Hypothalamus (tissue), 51 donors: ENCODE measurements around the gene TRIM48.
"Not testable (repeated sequence)": the region's sequence is repeated elsewhere in the genome, so short reads cannot be mapped to it uniquely, and the experiment has no call there.

Source experiments
- DNase-seq, 51 donors: peaks; one replicate each; lab custom pipeline; 2025; lab: John Stamatoyannopoulos, UW

Gene TRIM48

DNA sequence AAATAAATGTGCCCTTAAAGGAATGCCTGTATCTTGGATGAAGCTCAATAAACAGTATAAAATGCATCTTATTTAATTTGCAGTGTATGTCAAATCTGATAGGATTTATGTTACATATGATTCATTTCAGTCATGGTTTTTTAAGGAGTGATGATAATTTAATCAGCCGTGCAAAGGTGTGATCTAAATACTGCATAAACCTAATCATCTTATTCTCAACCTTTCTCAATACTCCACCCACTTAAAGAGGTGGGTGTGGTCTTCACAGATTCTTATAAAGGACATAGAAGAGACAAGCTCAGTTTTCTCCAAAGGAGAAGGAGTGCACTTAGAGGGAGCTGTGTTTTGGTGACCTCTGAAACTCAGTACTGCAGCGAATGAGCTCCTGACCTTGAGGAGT, at the start of gene TRIM48:
Gene TRIM48 (plus strand): TSS at position 301 of the 400 bp plus-strand sequence. CDS start 113 bp downstream, outside the sequence.
- not testable (repeated sequence) for DNase-seq

DNA sequence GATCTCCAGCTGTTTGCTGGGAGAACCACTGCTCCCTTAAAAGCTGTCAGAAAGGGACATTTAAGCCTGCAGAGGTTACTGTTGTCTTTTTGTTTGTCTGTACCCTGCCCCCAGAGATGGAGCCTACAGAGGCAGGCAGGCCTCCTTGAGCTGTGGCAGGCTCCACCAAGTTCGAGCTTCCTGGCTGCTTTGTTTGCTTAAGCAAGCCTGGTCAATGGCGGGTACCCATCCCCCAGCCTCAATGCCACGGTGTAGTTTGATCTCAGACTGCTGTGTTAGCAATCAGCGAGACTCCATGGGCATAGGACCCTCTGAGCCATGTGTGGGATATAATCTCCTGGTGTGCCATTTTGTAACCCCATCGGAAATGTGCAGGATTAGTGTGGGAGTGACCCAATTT, 23.6 kb upstream of the TRIM48 start:
- not testable (repeated sequence) for DNase-seq

DNA sequence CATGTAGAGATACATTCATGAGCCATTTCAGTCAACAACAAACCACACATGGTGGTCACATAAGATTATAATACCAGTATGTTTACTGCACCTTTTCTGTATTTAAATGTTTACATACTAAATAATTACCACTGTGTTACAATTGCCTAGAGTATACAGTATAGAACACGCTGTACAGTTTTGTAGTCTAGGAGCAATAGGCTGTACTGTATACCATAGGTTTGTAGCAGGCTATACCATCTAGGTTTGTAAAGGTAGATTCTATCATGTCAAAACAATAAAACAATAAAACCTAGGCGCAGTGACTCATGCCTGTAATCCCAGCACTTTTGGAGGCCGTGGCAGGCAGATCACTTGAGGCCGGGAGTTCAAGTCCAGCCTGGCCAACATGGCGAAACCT, 1.1 kb downstream of the TRIM48 start:
- DNase-seq, result no peak
